K562 (cell line): ENCODE data around the gene FNBP1. TPM values are rescaled to one million over a fixed set of nuclear protein-coding genes. Genes with fewer than 3 reads are reported as not detected.

Experiments
- EP300 ChIP-seq: IDR thresholded peaks from 2 replicates; pipeline ENCODE4 v1.6.1; 2012; ENCODE audit warnings: low read length, improper control_type of control experiment
- FOXJ2 ChIP-seq: fragments of 200-800 bp; sonication (Bioruptor generic); IDR thresholded peaks from 2 replicates; pipeline ENCODE4 v1.6.1; 2016; ENCODE audit warnings: missing genetic modification characterization, missing compliant biosample characterization
- HDAC6 ChIP-seq: IDR thresholded peaks from 2 replicates; pipeline ENCODE4 v1.6.1; 2012; ENCODE audit warnings: low read depth, mild to moderate bottlenecking, control low read depth, inconsistent platforms, low read length, moderate library complexity
- LCOR ChIP-seq: sonication (generic); formaldehyde crosslinking; IDR thresholded peaks from 2 replicates; pipeline ENCODE4 v1.8.0; 2022; ENCODE audit warnings: mild to moderate bottlenecking, missing genetic modification reagents
- MCM2 ChIP-seq: fragments of 450-650 bp; IDR thresholded peaks from 2 replicates; pipeline ENCODE4 v1.6.1; 2017; ENCODE audit warnings: low read depth, mild to moderate bottlenecking
- PYGO2 ChIP-seq: fragments of 450-650 bp; IDR thresholded peaks from 2 replicates; pipeline ENCODE4 v1.6.1; 2016; ENCODE audit warnings: mild to moderate bottlenecking, missing genetic modification characterization, moderate library complexity, missing compliant biosample characterization
- RBM22 ChIP-seq: fragments of 200-400 bp; formaldehyde crosslinking; IDR thresholded peaks from 2 replicates; pipeline ENCODE4 v1.6.1; 2018; ENCODE audit warnings: low read length, low read depth; ENCODE audit not compliant: poor library complexity, severe bottlenecking
- ZC3H11A ChIP-seq: IDR thresholded peaks from 2 replicates; pipeline ENCODE4 v1.6.1; 2012; ENCODE audit warnings: low read depth, low read length, improper control_type of control experiment
- ZSCAN32 ChIP-seq: fragments of 450-650 bp; formaldehyde crosslinking; IDR thresholded peaks from 2 replicates; pipeline ENCODE4 v1.4.0; 2020; ENCODE audit warnings: mild to moderate bottlenecking, moderate library complexity
- polyA plus RNA-seq, 8 experiments: library from polyadenylated mRNA; depleted of rRNA in 4 of 8; stranded (reverse) in 5 of 8; unstranded in 3 of 8; fragments of >200 nt; fragmentation: Nextera tagmentation in 2 of 8; fragmentation: Illumina TruSeq in 1 of 8; extraction: Ambion mirVana in 2 of 8; extraction: Trizol in 1 of 8; gene quantifications; 2 replicates each; pipeline versions ENCODE4 v1.2.1 to v1.2.3, GENCODE V29; 2011 to 2014; ENCODE audit warnings: inconsistent platforms in 1 of 8, missing spikeins in 1 of 8
- total RNA-seq, 7 experiments: library from RNA; depleted of rRNA in 6 of 7; stranded (reverse); fragments of >200 nt in 6 of 7; fragmentation: Illumina TruSeq in 2 of 7; extraction: Trizol in 2 of 7; gene quantifications; 2 replicates each; pipeline versions ENCODE4 v1.2.1 to v1.2.3, GENCODE V29; 2011 to 2021; ENCODE audit warnings: low replicate concordance in 1 of 7
- TF ChIP-seq, protein P1 (sequence below): fragments of 450-650 bp; IDR thresholded peaks from 2 replicates; pipeline ENCODE4 v1.7.1; 2018; ENCODE audit warnings: mild to moderate bottlenecking, low read depth; ENCODE audit not compliant: partially characterized antibody
- TF ChIP-seq, protein P2 (sequence below), 2 experiments: IDR thresholded peaks; 2 replicates each; pipeline ENCODE4 v1.6.1; 2012; ENCODE audit warnings: improper control_type of control experiment in 2 of 2, low read depth in 2 of 2, low read length in 2 of 2, borderline replicate concordance in 1 of 2
- TF ChIP-seq, protein P3 (sequence below): fragments of 200-800 bp; sonication (Bioruptor generic); IDR thresholded peaks from 2 replicates; pipeline ENCODE4 v1.6.1; 2016; ENCODE audit warnings: missing genetic modification characterization, missing compliant biosample characterization
- TF ChIP-seq, protein P4 (sequence below): fragments of 250-450 bp; sonication (Bioruptor Pico); IDR thresholded peaks from 2 replicates; pipeline ENCODE4 v1.8.0; 2022; ENCODE audit warnings: moderate library complexity, mild to moderate bottlenecking, inconsistent platforms

Gene FNBP1
- total and polyA plus RNA-seq, 9 of the 15 experiments (the other 6 are each of a cell fraction or from before 2014, with no cell fraction given) = 1.8 to 14.9 (median 7.6) TPM

DNA sequence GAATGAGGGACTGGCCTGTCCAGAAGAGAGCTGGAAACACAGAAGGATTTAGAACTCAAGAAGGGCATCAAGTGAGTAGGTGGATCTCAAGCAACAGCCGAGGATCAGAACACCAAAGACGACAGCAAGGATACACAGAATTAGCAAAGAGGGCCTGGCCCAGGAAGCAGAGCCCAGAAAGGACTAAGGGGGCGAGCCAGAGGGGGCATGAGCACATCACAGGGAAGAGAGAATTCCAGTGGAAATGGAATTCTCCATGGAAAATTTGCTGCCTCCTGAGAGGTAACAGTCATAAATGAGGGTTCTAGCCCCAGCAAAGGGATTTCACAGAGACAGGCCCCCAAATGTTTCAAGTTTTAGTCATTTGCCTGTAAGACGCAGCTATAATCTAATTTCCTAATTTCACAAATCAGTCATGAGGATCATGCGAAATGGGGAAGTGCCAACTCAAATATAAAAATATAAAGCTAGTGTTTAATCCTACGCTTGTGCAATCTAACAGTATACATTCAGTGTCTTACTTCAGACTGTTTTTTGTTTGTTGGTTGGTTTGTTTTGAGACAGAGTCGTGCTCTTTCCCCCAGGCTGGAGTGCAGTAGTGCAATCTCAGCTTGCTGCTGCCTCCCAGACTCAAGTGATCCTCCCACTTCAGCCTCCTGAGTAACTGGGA is 46.7 kb downstream of the FNBP1 start (continued):
- TF ChIP-seq, protein P1, sequence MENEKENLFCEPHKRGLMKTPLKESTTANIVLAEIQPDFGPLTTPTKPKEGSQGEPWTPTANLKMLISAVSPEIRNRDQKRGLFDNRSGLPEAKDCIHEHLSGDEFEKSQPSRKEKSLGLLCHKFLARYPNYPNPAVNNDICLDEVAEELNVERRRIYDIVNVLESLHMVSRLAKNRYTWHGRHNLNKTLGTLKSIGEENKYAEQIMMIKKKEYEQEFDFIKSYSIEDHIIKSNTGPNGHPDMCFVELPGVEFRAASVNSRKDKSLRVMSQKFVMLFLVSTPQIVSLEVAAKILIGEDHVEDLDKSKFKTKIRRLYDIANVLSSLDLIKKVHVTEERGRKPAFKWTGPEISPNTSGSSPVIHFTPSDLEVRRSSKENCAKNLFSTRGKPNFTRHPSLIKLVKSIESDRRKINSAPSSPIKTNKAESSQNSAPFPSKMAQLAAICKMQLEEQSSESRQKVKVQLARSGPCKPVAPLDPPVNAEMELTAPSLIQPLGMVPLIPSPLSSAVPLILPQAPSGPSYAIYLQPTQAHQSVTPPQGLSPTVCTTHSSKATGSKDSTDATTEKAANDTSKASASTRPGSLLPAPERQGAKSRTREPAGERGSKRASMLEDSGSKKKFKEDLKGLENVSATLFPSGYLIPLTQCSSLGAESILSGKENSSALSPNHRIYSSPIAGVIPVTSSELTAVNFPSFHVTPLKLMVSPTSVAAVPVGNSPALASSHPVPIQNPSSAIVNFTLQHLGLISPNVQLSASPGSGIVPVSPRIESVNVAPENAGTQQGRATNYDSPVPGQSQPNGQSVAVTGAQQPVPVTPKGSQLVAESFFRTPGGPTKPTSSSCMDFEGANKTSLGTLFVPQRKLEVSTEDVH = no peak
- TF ChIP-seq, protein P2, sequence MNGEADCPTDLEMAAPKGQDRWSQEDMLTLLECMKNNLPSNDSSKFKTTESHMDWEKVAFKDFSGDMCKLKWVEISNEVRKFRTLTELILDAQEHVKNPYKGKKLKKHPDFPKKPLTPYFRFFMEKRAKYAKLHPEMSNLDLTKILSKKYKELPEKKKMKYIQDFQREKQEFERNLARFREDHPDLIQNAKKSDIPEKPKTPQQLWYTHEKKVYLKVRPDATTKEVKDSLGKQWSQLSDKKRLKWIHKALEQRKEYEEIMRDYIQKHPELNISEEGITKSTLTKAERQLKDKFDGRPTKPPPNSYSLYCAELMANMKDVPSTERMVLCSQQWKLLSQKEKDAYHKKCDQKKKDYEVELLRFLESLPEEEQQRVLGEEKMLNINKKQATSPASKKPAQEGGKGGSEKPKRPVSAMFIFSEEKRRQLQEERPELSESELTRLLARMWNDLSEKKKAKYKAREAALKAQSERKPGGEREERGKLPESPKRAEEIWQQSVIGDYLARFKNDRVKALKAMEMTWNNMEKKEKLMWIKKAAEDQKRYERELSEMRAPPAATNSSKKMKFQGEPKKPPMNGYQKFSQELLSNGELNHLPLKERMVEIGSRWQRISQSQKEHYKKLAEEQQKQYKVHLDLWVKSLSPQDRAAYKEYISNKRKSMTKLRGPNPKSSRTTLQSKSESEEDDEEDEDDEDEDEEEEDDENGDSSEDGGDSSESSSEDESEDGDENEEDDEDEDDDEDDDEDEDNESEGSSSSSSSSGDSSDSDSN (IDR thresholded peaks at IDR 0.05; ENCODE audit: borderline replicate concordance in 1 of 2, low read depth in 2 of 2, low read length in 2 of 2) = no peak
- TF ChIP-seq ZC3H11A = no peak
- TF ChIP-seq EP300 = no peak
- no peak for TF ChIP-seq RBM22
- no peak for TF ChIP-seq MCM2
- no peak for TF ChIP-seq HDAC6
- TF ChIP-seq FOXJ2 (tag) = no peak
- TF ChIP-seq, protein P3, sequence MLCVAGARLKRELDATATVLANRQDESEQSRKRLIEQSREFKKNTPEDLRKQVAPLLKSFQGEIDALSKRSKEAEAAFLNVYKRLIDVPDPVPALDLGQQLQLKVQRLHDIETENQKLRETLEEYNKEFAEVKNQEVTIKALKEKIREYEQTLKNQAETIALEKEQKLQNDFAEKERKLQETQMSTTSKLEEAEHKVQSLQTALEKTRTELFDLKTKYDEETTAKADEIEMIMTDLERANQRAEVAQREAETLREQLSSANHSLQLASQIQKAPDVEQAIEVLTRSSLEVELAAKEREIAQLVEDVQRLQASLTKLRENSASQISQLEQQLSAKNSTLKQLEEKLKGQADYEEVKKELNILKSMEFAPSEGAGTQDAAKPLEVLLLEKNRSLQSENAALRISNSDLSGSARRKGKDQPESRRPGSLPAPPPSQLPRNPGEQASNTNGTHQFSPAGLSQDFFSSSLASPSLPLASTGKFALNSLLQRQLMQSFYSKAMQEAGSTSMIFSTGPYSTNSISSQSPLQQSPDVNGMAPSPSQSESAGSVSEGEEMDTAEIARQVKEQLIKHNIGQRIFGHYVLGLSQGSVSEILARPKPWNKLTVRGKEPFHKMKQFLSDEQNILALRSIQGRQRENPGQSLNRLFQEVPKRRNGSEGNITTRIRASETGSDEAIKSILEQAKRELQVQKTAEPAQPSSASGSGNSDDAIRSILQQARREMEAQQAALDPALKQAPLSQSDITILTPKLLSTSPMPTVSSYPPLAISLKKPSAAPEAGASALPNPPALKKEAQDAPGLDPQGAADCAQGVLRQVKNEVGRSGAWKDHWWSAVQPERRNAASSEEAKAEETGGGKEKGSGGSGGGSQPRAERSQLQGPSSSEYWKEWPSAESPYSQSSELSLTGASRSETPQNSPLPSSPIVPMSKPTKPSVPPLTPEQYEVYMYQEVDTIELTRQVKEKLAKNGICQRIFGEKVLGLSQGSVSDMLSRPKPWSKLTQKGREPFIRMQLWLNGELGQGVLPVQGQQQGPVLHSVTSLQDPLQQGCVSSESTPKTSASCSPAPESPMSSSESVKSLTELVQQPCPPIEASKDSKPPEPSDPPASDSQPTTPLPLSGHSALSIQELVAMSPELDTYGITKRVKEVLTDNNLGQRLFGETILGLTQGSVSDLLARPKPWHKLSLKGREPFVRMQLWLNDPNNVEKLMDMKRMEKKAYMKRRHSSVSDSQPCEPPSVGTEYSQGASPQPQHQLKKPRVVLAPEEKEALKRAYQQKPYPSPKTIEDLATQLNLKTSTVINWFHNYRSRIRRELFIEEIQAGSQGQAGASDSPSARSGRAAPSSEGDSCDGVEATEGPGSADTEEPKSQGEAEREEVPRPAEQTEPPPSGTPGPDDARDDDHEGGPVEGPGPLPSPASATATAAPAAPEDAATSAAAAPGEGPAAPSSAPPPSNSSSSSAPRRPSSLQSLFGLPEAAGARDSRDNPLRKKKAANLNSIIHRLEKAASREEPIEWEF = no peak
- no peak for TF ChIP-seq LCOR (CRISPR knock-in tag)
- TF ChIP-seq, protein P4, sequence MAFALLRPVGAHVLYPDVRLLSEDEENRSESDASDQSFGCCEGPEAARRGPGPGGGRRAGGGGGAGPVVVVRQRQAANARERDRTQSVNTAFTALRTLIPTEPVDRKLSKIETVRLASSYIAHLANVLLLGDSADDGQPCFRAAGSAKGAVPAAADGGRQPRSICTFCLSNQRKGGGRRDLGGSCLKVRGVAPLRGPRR (CRISPR knock-in tag) = no peak
- no peak for TF ChIP-seq PYGO2 (tag)
- no peak for TF ChIP-seq ZSCAN32 (CRISPR knock-in tag)
